SH-SY5Y (cell line): ENCODE data around the gene SEMA4D.

Experiments
- GATA2 ChIP-seq: IDR thresholded peaks from 2 replicates; pipeline ENCODE4 v1.6.1; 2011; ENCODE audit warnings: mild to moderate bottlenecking, low read depth, low read length
- GATA3 ChIP-seq: IDR thresholded peaks from 2 replicates; pipeline ENCODE4 v1.6.1; 2011; ENCODE audit warnings: low read depth, mild to moderate bottlenecking, low read length, moderate library complexity

GRCh38 chr9:89420397-89421178 is 77.3 kb downstream of the SEMA4D start:
- TF ChIP-seq GATA2 (no peak), GATA3 (no peak)
